Prostate gland (tissue), 2 donors: ENCODE measurements around the gene PDE8B. TPM values are rescaled to one million over a fixed set of nuclear protein-coding genes. Genes with fewer than 3 reads are reported as not detected.

Source experiments
- DNase-seq: peaks from one replicate; pipeline ENCODE4 v3.0.0-alpha.2; 2019; ENCODE audit warnings: low spot score
- H3K27ac ChIP-seq, 2 donors: fragments of 200-600 bp; sonication (generic); 2 replicates each; pipeline ENCODE4 v1.5.1; 2017 to 2019
- H3K27me3 ChIP-seq: fragments of 200-600 bp; sonication (generic); replicated peaks from 2 replicates; pipeline ENCODE4 v1.5.1; 2019; ENCODE audit not compliant: insufficient read depth
- H3K36me3 ChIP-seq, 2 donors: fragments of 200-600 bp; sonication (generic); 1 replicate in 1 of 2; 2 replicates in 1 of 2; pipeline versions ENCODE4 v1.5.1 to v1.8.1; 2017 to 2019
- H3K4me1 ChIP-seq: fragments of 200-600 bp; sonication (generic); replicated peaks from 2 replicates; pipeline ENCODE4 v1.5.1; 2019
- H3K4me3 ChIP-seq, 2 donors: fragments of 200-600 bp; sonication (generic); 2 replicates each; pipeline ENCODE4 v1.5.1; 2017 to 2019
- H3K9me3 ChIP-seq: fragments of 200-600 bp; sonication (generic); 2 replicates; pipeline ENCODE4 v1.5.1; 2017
- POLR2A ChIP-seq: fragments of 450-650 bp; IDR thresholded peaks from one replicate; pipeline ENCODE4 v1.6.1; 2016; ENCODE audit warnings: antibody characterized with exemption, mild to moderate bottlenecking
- POLR2AphosphoS5 ChIP-seq: sonication (generic); formaldehyde crosslinking; IDR thresholded peaks from one replicate; pipeline ENCODE4 v1.6.1; 2017; ENCODE audit warnings: antibody characterized with exemption
- WGBS: methylation state at CpG from one replicate; pipeline ENCODE4 v1.1.5; 2018; 5-methylcytosine and 5-hydroxymethylcytosine counted together
- intact Hi-C: fragments of 100-400 bp; cut with DNase I; formaldehyde crosslinking; loops from one replicate; pipeline ENCODE4 v1.14.2; 2022
- total RNA-seq, 2 donors: library from RNA; depleted of rRNA; stranded (reverse); fragments of >200 nt; gene quantifications; one replicate each; pipeline ENCODE4 v1.1.0, GENCODE V29; 2016
- TF ChIP-seq, protein P1 (sequence below), 4 experiments: fragments of 200-600 bp in 2 of 4; fragments of 450-650 bp in 2 of 4; sonication (generic) in 2 of 4; IDR thresholded peaks; 1 replicate in 3 of 4; 2 replicates in 1 of 4; pipeline ENCODE4 v1.5.1; 2016 to 2019; ENCODE audit warnings: antibody characterized with exemption in 4 of 4, mild to moderate bottlenecking in 2 of 4, moderate library complexity in 2 of 4

The PDE8B gene
- total RNA-seq, 2 donors from 2014 or later = 25.6 to 66.0 TPM

DNA sequence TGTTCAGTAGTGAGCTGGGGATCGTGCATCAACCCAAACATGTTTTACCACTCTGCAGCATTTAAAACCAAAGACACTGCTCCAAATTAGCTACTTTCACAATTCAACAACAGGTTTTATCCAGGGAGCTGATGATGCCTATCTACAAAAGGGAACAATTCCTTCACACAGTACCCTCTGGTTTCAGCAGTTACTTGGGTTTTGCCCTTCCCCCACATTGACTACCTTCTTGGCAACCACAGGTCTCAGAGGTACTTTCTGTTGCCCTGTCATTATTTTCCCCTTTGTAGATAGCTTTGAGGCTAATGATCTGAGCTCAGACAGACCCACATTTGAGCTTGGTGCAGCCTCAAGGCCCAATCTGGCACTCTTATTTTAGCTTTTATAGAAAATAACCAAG, 185.5 kb downstream of the PDE8B start:
- Histone ChIP-seq H3K36me3 (no peaks in the 10 kb centered on the region), H3K27ac (no peak overlapping the region), H3K9me3 (no peaks in the 10 kb centered on the region), H3K4me3 (no peak overlapping the region), H3K4me1 (no peaks in the 10 kb centered on the region), H3K27me3 (no peaks in the 10 kb centered on the region)
- 83% methylated on average over 1 of the region's 1 CpG for WGBS
- no peak for DNase-seq
- no peak for TF ChIP-seq POLR2AphosphoS5
- no peak for TF ChIP-seq POLR2A
- TF ChIP-seq, protein P1, sequence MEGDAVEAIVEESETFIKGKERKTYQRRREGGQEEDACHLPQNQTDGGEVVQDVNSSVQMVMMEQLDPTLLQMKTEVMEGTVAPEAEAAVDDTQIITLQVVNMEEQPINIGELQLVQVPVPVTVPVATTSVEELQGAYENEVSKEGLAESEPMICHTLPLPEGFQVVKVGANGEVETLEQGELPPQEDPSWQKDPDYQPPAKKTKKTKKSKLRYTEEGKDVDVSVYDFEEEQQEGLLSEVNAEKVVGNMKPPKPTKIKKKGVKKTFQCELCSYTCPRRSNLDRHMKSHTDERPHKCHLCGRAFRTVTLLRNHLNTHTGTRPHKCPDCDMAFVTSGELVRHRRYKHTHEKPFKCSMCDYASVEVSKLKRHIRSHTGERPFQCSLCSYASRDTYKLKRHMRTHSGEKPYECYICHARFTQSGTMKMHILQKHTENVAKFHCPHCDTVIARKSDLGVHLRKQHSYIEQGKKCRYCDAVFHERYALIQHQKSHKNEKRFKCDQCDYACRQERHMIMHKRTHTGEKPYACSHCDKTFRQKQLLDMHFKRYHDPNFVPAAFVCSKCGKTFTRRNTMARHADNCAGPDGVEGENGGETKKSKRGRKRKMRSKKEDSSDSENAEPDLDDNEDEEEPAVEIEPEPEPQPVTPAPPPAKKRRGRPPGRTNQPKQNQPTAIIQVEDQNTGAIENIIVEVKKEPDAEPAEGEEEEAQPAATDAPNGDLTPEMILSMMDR (IDR thresholded peaks at IDR 0.05) = no peak
- intact Hi-C loops = no loop called here

DNA sequence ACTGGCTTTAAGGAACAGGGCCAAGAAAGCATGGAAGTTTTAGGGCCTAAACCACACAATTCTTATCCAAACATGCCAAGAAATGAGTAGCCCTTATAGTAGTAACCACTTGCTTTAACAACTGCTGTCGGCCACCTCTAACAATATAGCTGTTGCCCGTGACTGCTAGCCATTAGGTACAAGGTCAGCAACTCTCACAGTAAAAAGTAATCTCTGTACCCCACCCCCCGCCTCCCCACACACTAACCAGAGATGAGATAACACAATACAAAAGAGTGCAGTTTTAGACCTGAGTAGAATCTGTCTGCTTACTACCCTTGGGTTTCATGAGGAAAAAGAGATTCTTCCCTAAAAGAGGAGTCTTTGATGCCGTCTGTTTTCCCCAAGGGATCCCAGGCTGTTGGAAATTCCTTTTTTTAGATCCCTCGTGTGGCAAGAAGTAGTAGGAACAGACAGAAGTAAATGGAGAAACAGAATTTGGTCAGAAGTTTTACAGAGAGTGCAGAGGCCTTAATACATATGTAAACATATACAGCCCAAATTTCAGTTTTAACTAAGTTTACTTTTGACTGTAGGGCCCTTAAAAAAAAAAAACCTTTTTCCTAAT, 187.3 kb downstream of the PDE8B start:
- H3K36me3 ChIP-seq = no peaks in the 10 kb centered on the region
- H3K4me1 ChIP-seq = no peaks in the 10 kb centered on the region
- no peak overlapping the region for H3K27ac ChIP-seq
- no peaks in the 10 kb centered on the region for H3K9me3 ChIP-seq
- H3K4me3 ChIP-seq = no peak overlapping the region
- DNase-seq = no peak
- intact Hi-C loops = no loop called here
- TF ChIP-seq, protein P1 (IDR thresholded peaks at IDR 0.05) = no peak
- TF ChIP-seq POLR2A = no peak
- no peak for TF ChIP-seq POLR2AphosphoS5
- WGBS = 77% methylated on average over 5 of the region's 5 CpGs
- H3K27me3 ChIP-seq = no peaks in the 10 kb centered on the region

DNA sequence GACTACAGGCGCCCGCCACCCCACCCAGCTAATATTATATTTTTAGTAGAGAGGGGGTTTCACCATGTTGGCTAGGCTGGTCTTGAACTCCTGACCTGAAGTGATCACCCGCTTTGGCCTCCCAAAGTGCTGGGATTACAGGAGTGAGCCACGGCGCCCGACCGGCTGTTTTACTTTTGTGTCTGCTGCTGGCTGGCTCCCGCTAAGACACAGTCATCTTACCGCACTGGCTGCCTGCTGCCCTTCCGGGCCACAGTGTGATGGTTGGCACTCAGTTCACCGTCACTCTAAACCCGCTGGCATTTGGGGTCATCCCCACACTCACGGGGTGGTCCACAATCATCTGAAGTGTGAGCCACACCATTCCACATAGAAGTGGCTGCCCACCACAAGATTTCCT, 188.0 kb downstream of the PDE8B start:
- Histone ChIP-seq H3K27ac (no peak overlapping the region), H3K4me3 (no peak overlapping the region), H3K36me3 (no peaks in the 10 kb centered on the region), H3K9me3 (no peaks in the 10 kb centered on the region), H3K4me1 (no peaks in the 10 kb centered on the region), H3K27me3 (no peaks in the 10 kb centered on the region)
- 92% methylated on average over 13 of the region's 13 CpGs for WGBS
- no peak for DNase-seq
- TF ChIP-seq POLR2A = no peak
- TF ChIP-seq POLR2AphosphoS5 = no peak
- TF ChIP-seq, protein P1 (IDR thresholded peaks at IDR 0.05) = no peak
- intact Hi-C loops = no loop called here

DNA sequence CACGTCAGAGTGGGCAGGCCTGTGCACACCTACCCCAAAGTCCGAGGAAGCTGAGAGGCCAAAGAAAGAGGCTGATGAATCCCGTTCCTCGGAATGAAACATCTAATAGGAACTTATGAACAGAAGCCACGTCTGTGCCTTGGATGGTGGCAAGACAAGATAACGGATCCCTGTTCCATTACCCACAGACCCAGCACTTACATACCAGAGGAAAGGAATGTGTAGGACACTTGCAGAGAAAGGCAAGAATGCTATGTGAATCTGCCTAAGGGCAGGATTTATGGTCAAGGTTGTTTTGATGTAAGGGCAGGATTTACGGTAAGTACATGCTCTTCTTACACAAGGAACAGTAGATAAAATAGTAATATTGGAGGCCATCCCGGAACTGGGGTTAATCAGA, 188.4 kb downstream of the PDE8B start:
- H3K27me3 ChIP-seq = no peaks in the 10 kb centered on the region
- no peaks in the 10 kb centered on the region for H3K9me3 ChIP-seq
- H3K36me3 ChIP-seq = no peaks in the 10 kb centered on the region
- H3K4me1 ChIP-seq = no peaks in the 10 kb centered on the region
- TF ChIP-seq POLR2A (no peak), POLR2AphosphoS5 (no peak)
- TF ChIP-seq, protein P1 (IDR thresholded peaks at IDR 0.05) = no peak
- intact Hi-C loops = no loop called here
- H3K27ac ChIP-seq = no peak overlapping the region
- DNase-seq = no peak
- H3K4me3 ChIP-seq = no peak overlapping the region
- WGBS = 75% methylated on average over 8 of the region's 8 CpGs

DNA sequence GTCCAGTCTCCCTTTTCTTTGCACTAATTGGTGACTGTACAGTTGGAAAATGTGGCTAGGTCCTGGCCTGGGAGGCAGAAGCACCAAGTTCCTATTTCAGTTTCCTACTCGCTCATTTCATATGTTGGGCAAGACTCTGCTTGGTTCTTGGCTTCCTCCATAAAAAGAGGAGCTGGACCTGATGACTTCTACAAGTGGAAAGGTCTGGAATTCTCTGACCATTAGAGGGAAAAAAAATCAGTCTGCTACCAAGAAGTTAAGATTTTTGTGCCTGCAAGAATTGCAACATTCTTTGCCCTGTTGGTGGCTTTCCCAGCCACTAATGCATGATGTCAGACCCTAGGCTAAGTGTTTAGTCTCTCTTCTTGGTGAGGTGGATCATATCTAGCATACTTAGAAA, 190.2 kb downstream of the PDE8B start:
- intact Hi-C loops = no loop called here
- DNase-seq = no peak
- TF ChIP-seq POLR2AphosphoS5 (no peak), POLR2A (no peak)
- TF ChIP-seq, protein P1 (IDR thresholded peaks at IDR 0.05) = no peak
- WGBS = 90% methylated on average over 1 of the region's 1 CpG
- no peaks in the 10 kb centered on the region for H3K4me1 ChIP-seq
- H3K27me3 ChIP-seq = no peaks in the 10 kb centered on the region
- no peak overlapping the region for H3K4me3 ChIP-seq
- H3K36me3 ChIP-seq = no peaks in the 10 kb centered on the region
- H3K27ac ChIP-seq = no peak overlapping the region
- no peaks in the 10 kb centered on the region for H3K9me3 ChIP-seq
